Airway epithelial cell (primary cell): ENCODE results near the gene PHOX2A. TPM values are rescaled to one million over a fixed set of nuclear protein-coding genes. Genes with fewer than 3 reads are reported as not detected.

Source experiments
- total RNA-seq: library from RNA; depleted of rRNA; stranded (reverse); fragments of >200 nt; gene quantifications from 2 replicates; pipeline ENCODE4 v1.2.3, GENCODE V29; 2015

PHOX2A gene
- not detected in 2 replicates for total RNA-seq

GRCh38 chr11:72244060-72244360 is at the start of gene PHOX2A:
TSS of gene PHOX2A (minus strand) at chr11:72244176. CDS start at chr11:72244004, 172 bp downstream.

GRCh38 chr11:72224564-72225410 is 19.2 kb downstream of the PHOX2A start, which contains the start of gene INPPL1:
TSS of gene INPPL1 (plus strand) at chr11:72224767. CDS start at chr11:72224985, 218 bp downstream.

GRCh38 chr11:72216638-72217037 is 27.3 kb downstream of the PHOX2A start, which contains the start of gene FOLR2:
TSS of gene FOLR2 (plus strand) at chr11:72216794. CDS start at chr11:72218585, 1,791 bp downstream.

GRCh38 chr11:72191961-72192381 is 52.0 kb downstream of the PHOX2A start, which contains the start of gene FOLR1:
TSS of gene FOLR1 (plus strand) at chr11:72192140. CDS start at chr11:72192174, 34 bp downstream.

Other genes starting within 250 kb of the PHOX2A start
- 1.2 and 1.9 TPM in 2 replicates for gene IL18BP, start 245.3 kb downstream of the PHOX2A start, total RNA-seq
- gene NUMA1, start 163.6 kb downstream of the PHOX2A start, total RNA-seq: 109 and 146 TPM in 2 replicates
- gene LRRC51, start 163.3 kb downstream of the PHOX2A start, total RNA-seq: 4.6 and 6.1 TPM in 2 replicates
- gene LAMTOR1, start 140.9 kb downstream of the PHOX2A start, total RNA-seq: 139 and 169 TPM in 2 replicates
- gene TOMT, start 138.3 kb downstream of the PHOX2A start, total RNA-seq: not detected in 2 replicates
- 52.9 and 71.1 TPM in 2 replicates for gene ANAPC15, start 131.5 kb downstream of the PHOX2A start, total RNA-seq
- 0.21 TPM in 1 of 2 replicates, not detected in the other for gene FOLR3, start 108.5 kb downstream of the PHOX2A start, total RNA-seq
- 0.63 TPM in 1 of 2 replicates, not detected in the other for gene FOLR1, start 52.0 kb downstream of the PHOX2A start, total RNA-seq
- not detected in 2 replicates for gene FOLR2, start 27.4 kb downstream of the PHOX2A start, total RNA-seq
- gene INPPL1, start 19.4 kb downstream of the PHOX2A start, total RNA-seq: 26.1 and 37.9 TPM in 2 replicates
- 28.8 and 37.1 TPM in 2 replicates for gene CLPB, start 190.4 kb upstream of the PHOX2A start, total RNA-seq